Activated CD8-positive, alpha-beta T cell treated with anti-CD3 and anti-CD28 coated beads, Interleukin-2, amount 10 ng/mL, durations not matched to agents 7 days and 5 days (primary cell): ENCODE data around the gene SMAD2. TPM values are rescaled to one million over a fixed set of nuclear protein-coding genes. Genes with fewer than 3 reads are reported as not detected.

Experiments
- ATAC-seq: fragments of 150-1000 bp; cut with Tn5 transposase; one replicate; pipeline ENCODE4 v1.10.0; 2021; ENCODE audit warnings: moderate library complexity
- CTCF ChIA-PET: fragments of 350-600 bp; sonication (Branson Sonifier 250); formaldehyde crosslinking; loops from one replicate; lab custom pipeline; 2021; ENCODE audit warnings: antibody characterized with exemption; lab: Charles Lee
- POLR2A ChIA-PET: fragments of 350-600 bp; sonication (Branson Sonifier 250); formaldehyde crosslinking; loops from one replicate; lab custom pipeline; 2021; ENCODE audit warnings: antibody characterized with exemption; lab: Charles Lee
- DNase-seq: peaks from one replicate; pipeline ENCODE4 v3.0.0-alpha.2; 2020
- H3K27ac Mint-ChIP-seq: one replicate; pipeline ENCODE4 v1.8.0; 2021; ENCODE audit warnings: mild to moderate bottlenecking, mixed read lengths
- H3K27me3 Mint-ChIP-seq: one replicate; pipeline ENCODE4 v1.8.0; 2021; ENCODE audit warnings: low read depth, mixed read lengths
- H3K36me3 Mint-ChIP-seq: one replicate; pipeline ENCODE4 v1.8.0; 2021; ENCODE audit warnings: low read depth, mixed read lengths
- H3K4me1 Mint-ChIP-seq: one replicate; pipeline ENCODE4 v1.8.0; 2021; ENCODE audit warnings: low read depth, mixed read lengths
- H3K4me3 Mint-ChIP-seq: one replicate; pipeline ENCODE4 v1.8.0; 2021; ENCODE audit warnings: mild to moderate bottlenecking, mixed read lengths
- H3K9me3 Mint-ChIP-seq: one replicate; pipeline ENCODE4 v1.8.0; 2022; ENCODE audit warnings: mixed read lengths; ENCODE audit not compliant: insufficient read depth
- total RNA-seq, 2 experiments: library from RNA; stranded (reverse); gene quantifications; one replicate each; pipeline ENCODE4 v1.2.3, GENCODE V29; 2021

Gene SMAD2
- total RNA-seq, 2 experiments from 2014 or later = 136 to 140 TPM

GRCh38 chr18:47911877-47912276 lies 18.6 kb downstream of the SMAD2 start:
- POLR2A ChIA-PET = interaction anchor here (1.3 kb wide), 1 partner anchor 19 kb away, joined by 4 read pairs; the partner anchor contains the start of gene SMAD2
- H3K36me3 Mint-ChIP-seq = peaks cover 49% of the 10 kb centered on the region

GRCh38 chr18:47909484-47909883 lies 21.0 kb downstream of the SMAD2 start:
- Mint-ChIP-seq H3K4me1 (peaks cover 44% of the 10 kb centered on the region), H3K9me3 (peaks cover 31% of the 10 kb centered on the region), H3K36me3 (peaks cover 71% of the 10 kb centered on the region), H3K27ac (no peak overlapping the region), H3K27me3 (no peaks in the 10 kb centered on the region), H3K4me3 (no peak overlapping the region)
- ATAC-seq (no peak), DNase-seq (no peak)
- ChIA-PET CTCF (no interaction called here), POLR2A (no interaction called here)

More at GRCh38 chr18:47911877-47912276, 18.6 kb downstream of the SMAD2 start:
- CTCF ChIA-PET = interaction anchor here (0.7 to 3.3 kb wide), 2 partner anchors 10 to 13 kb away, joined by 3 to 14 read pairs; no protein-coding TSS in a partner anchor
- Mint-ChIP-seq H3K4me1 (peaks cover 51% of the 10 kb centered on the region), H3K9me3 (peaks cover 12% of the 10 kb centered on the region), H3K27ac (peak overlapping the region; percentile 61), H3K27me3 (no peaks in the 10 kb centered on the region), H3K4me3 (no peak overlapping the region)
- ATAC-seq (peak; percentile 58), DNase-seq (no peak)

DNA sequence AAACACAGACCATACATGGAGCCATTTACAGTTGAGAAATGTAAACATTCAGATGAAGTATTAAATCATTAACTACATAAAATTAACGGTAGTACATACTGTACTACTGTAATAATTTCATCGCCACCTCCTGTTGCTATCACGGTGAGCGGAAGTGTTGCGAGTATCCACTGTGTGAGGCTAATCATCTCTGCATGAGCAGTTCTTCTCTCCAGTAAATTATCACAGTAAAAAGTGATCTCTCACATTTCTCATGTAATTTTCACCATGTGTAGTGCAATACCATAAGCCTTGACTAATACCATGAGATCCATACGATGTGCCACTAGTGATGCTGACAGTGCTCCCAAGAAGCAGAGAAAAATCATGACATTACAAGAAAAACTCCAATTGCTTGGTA lies 21.9 kb downstream of the SMAD2 start:
- peaks cover 34% of the 10 kb centered on the region for H3K9me3 Mint-ChIP-seq
- no peak for DNase-seq
- ChIA-PET CTCF (interaction anchor here (1.1 kb wide), 1 partner anchor 20 kb away, joined by 4 read pairs; no protein-coding TSS in a partner anchor), POLR2A (interaction anchor here (0.8 kb wide), 1 partner anchor 9 kb away, joined by 3 read pairs; no protein-coding TSS in a partner anchor)
- no peak overlapping the region for H3K4me3 Mint-ChIP-seq
- no peak overlapping the region for H3K27ac Mint-ChIP-seq
- H3K4me1 Mint-ChIP-seq = peaks cover 38% of the 10 kb centered on the region
- peaks cover 76% of the 10 kb centered on the region for H3K36me3 Mint-ChIP-seq
- no peaks in the 10 kb centered on the region for H3K27me3 Mint-ChIP-seq
- ATAC-seq = no peak

DNA sequence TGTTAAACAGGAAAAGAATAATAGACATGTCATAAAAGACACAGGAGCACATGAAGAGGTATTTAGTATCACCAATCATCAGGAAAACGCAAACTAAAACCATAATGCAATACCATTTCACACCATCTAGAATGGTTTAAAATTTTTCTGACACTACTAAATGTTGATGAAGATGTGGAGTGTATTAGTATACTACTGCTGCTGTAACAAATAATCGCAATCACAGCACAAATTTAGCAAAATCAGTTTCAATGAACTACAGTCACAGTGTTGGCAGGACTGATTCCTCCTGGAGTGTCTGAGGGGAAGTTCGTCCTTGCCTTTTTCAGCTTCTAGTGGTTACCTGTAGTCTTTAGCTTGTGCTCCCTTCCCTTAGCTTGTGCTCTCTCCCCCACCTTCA lies 24.1 kb downstream of the SMAD2 start:
- H3K27me3 Mint-ChIP-seq = no peaks in the 10 kb centered on the region
- ATAC-seq (no peak), DNase-seq (no peak)
- peaks cover 35% of the 10 kb centered on the region for H3K4me1 Mint-ChIP-seq
- ChIA-PET POLR2A (interaction anchor here (1.0 kb wide), 1 partner anchor 23 kb away, joined by 3 read pairs; no protein-coding TSS in a partner anchor), CTCF (no interaction called here)
- H3K9me3 Mint-ChIP-seq = peaks cover 37% of the 10 kb centered on the region
- H3K4me3 Mint-ChIP-seq = no peak overlapping the region
- no peak overlapping the region for H3K27ac Mint-ChIP-seq
- peaks cover 85% of the 10 kb centered on the region for H3K36me3 Mint-ChIP-seq

DNA sequence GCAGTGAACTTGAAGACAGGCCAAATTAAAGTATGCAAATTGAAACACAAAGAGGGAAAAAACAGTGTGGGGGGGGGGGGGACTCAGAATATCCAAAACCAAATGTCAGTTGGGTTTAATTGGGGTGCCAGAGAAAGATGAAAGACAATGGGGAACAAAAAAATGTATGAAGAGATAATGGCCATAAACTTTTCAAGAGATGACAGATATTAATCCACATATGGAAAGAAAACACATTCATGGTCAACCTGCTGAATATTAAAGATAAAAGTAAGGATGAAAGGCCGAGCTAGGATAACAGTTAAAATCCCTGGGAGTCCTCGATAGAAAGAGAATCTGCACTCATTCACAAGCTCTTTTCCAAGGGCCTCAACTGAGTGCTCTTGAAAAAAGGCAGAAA lies 26.6 kb downstream of the SMAD2 start:
- POLR2A ChIA-PET = no interaction called here
- H3K27me3 Mint-ChIP-seq = no peaks in the 10 kb centered on the region
- H3K4me3 Mint-ChIP-seq = no peak overlapping the region
- peaks cover 77% of the 10 kb centered on the region for H3K36me3 Mint-ChIP-seq
- peaks cover 37% of the 10 kb centered on the region for H3K9me3 Mint-ChIP-seq
- DNase-seq (no peak), ATAC-seq (no peak)
- CTCF ChIA-PET = interaction anchor here (1.2 kb wide), 1 partner anchor 17 kb away, joined by 3 read pairs; no protein-coding TSS in a partner anchor
- H3K4me1 Mint-ChIP-seq = peaks cover 36% of the 10 kb centered on the region
- H3K27ac Mint-ChIP-seq = no peak overlapping the region

GRCh38 chr18:47901624-47902362 lies 28.7 kb downstream of the SMAD2 start:
- H3K9me3 Mint-ChIP-seq = peaks cover 24% of the 10 kb centered on the region
- DNase-seq (peak; percentile 38), ATAC-seq (peak; percentile 94)
- POLR2A ChIA-PET = interaction anchor here (4.0 kb wide), 1 partner anchor 29 kb away, joined by 13 read pairs; the partner anchor contains the start of gene SMAD2
- no peaks in the 10 kb centered on the region for H3K27me3 Mint-ChIP-seq
- H3K36me3 Mint-ChIP-seq = peaks cover 70% of the 10 kb centered on the region
- H3K4me1 Mint-ChIP-seq = peaks cover 40% of the 10 kb centered on the region
- peak overlapping the region; percentile 58 for H3K4me3 Mint-ChIP-seq
- CTCF ChIA-PET = interaction anchor here (0.7 to 2.3 kb wide), 6 partner anchors 8 to 96 kb away, joined by 3 to 14 read pairs (median 3); no protein-coding TSS in a partner anchor
- peak overlapping the region; percentile 82 for H3K27ac Mint-ChIP-seq

GRCh38 chr18:47899107-47899840 lies 31.2 kb downstream of the SMAD2 start:
- ATAC-seq (no peak), DNase-seq (no peak)
- Mint-ChIP-seq H3K27ac (no peak overlapping the region), H3K4me3 (no peak overlapping the region), H3K9me3 (peaks cover 4% of the 10 kb centered on the region), H3K27me3 (no peaks in the 10 kb centered on the region), H3K36me3 (peaks cover 67% of the 10 kb centered on the region), H3K4me1 (peaks cover 51% of the 10 kb centered on the region)
- ChIA-PET POLR2A (interaction anchor here (0.6 to 4.0 kb wide), 2 partner anchors 9 to 31 kb away, joined by 3 to 13 read pairs; partner anchors contain the start of gene SMAD2), CTCF (interaction anchor here (0.7 to 1.0 kb wide), 5 partner anchors 13 to 100 kb away, joined by 3 to 4 read pairs (median 3); no protein-coding TSS in a partner anchor)

DNA sequence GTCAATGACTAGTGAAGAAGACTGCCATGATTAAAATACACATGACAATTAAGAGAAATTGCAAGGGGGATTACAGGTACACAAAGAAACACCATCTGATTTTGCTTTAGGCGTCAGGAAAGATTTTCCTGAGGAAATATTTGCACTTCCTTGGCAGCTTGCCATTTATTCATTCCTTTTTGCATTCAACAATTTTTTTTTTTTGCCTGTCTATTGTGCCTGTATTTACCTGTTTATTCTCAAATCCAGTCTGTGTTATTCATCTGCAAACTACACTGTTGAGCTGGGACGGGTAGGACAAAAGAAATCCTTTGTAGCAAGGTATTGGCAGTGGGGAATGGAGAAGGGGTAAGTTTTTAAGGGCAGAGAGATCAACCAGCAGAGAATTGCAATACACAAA lies 31.8 kb downstream of the SMAD2 start:
- H3K36me3 Mint-ChIP-seq = peaks cover 67% of the 10 kb centered on the region
- peaks cover 51% of the 10 kb centered on the region for H3K4me1 Mint-ChIP-seq
- no peak for ATAC-seq
- H3K27ac Mint-ChIP-seq = no peak overlapping the region
- no peaks in the 10 kb centered on the region for H3K27me3 Mint-ChIP-seq
- POLR2A ChIA-PET = interaction anchor here (4.0 kb wide), 1 partner anchor 32 kb away, joined by 13 read pairs; the partner anchor contains the start of gene SMAD2
- DNase-seq = no peak
- CTCF ChIA-PET = interaction anchor here (0.7 to 1.0 kb wide), 2 partner anchors 14 to 31 kb away, joined by 3 read pairs; no protein-coding TSS in a partner anchor
- H3K4me3 Mint-ChIP-seq = no peak overlapping the region
- peaks cover 4% of the 10 kb centered on the region for H3K9me3 Mint-ChIP-seq

GRCh38 chr18:47898055-47898454 lies 32.4 kb downstream of the SMAD2 start:
- no peak overlapping the region for H3K4me3 Mint-ChIP-seq
- peaks cover 49% of the 10 kb centered on the region for H3K4me1 Mint-ChIP-seq
- ATAC-seq = no peak
- H3K27ac Mint-ChIP-seq = no peak overlapping the region
- H3K27me3 Mint-ChIP-seq = no peaks in the 10 kb centered on the region
- POLR2A ChIA-PET = no interaction called here
- CTCF ChIA-PET = interaction anchor here (1.3 kb wide), 1 partner anchor 10 kb away, joined by 4 read pairs; no protein-coding TSS in a partner anchor
- DNase-seq = no peak
- H3K36me3 Mint-ChIP-seq = peaks cover 62% of the 10 kb centered on the region
- no peaks in the 10 kb centered on the region for H3K9me3 Mint-ChIP-seq

DNA sequence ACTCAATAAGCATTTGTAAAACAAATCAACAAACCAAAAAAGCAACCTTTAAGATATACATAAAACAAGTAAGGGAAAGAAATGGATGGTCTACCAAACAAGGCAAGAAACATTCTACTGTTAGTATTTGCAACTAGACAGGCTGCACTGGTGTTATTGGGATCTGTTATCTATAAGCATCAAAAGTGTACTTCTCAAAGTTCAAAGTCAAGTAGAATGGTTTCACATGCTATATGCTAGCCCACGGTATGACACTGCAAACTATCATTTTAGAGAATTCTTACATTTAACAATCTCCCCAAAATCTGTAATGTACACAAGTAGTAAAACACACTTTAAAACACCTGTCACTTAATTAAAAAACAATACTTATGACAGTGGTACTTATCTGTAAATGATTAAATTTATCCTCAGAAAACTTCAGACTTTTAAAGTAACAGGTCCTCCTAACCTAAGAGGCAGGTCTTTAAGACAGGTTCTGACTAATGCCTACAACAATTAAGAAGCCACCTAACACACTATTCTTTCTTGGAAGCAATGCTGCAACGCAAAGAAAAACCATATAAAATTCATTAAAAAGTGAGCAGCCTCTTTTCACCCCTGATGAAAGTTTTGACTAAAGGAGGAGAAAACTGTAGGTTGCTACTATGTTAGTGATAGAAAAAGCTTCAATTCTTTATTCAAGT lies 34.8 kb downstream of the SMAD2 start:
- Mint-ChIP-seq H3K36me3 (peaks cover 54% of the 10 kb centered on the region), H3K27me3 (no peaks in the 10 kb centered on the region), H3K4me1 (peaks cover 32% of the 10 kb centered on the region), H3K27ac (no peak overlapping the region), H3K9me3 (no peaks in the 10 kb centered on the region), H3K4me3 (no peak overlapping the region)
- no peak for ATAC-seq
- CTCF ChIA-PET = interaction anchor here (0.7 kb wide), 1 partner anchor 31 kb away, joined by 3 read pairs; no protein-coding TSS in a partner anchor
- POLR2A ChIA-PET = no interaction called here
- no peak for DNase-seq
